Stimulated activated CD4-positive, alpha-beta T cell treated with anti-CD3 and anti-CD28 coated beads, Interleukin-15, amount 100 ng/mL, for 1 hour (primary cell): ENCODE measurements around the gene CHMP6.

ENCODE experiments used
- DNase-seq, 2 donors: peaks; one replicate each; pipeline ENCODE4 v3.0.0-alpha.2; 2020; ENCODE audit warnings: low read depth in 1 of 2, low spot score in 1 of 2

CHMP6 gene

GRCh38 chr17:81042606-81043005, 51.0 kb downstream of the CHMP6 start:
- no peak for DNase-seq

GRCh38 chr17:81043319-81043724, 51.7 kb downstream of the CHMP6 start:
- no peak for DNase-seq

- no peak for DNase-seq
Observed at GRCh38 chr17:81043725-81044427, 52.2 kb downstream of the CHMP6 start.

GRCh38 chr17:81044428-81044763, 52.8 kb downstream of the CHMP6 start:
- no peak for DNase-seq

DNA sequence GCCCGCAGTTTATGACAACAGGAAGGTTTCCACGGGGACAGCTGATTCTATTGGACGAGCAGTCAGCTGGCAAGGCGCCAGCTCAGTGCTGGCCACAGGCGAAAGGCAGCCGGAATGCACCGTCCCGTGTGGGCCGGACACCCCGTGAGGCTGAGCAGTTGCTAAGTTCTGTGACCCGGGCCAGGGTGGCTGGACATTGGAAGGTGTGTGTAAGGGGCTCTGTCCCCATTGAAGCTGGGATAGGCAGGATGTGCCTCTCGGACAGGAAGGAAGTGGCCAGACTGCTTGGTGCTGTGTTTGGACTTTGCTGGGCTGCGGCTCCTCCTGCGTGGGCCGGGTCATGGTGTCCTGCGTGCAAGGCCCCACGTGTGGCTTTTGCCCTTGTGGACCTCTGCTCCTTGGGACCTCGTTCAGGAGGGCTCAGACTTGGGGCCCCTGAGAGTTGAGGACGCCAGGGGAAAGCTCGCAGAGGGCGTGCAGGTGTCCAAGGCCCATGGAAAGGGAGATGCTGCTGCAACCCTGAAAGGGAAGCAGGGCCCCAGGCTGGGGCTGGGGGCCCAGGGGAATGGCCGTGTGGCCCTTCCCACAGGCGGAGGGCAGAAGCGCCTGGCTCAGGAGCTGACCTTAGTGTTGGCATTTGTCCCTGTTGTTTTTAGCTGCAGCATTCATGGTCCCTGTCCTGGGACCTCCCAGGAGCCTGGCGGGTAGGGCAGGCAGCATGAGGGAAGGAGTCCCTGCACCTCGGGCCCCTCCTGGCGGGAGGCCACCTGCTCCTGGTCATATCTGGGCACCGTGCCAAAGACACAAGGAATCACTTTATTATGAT, 53.3 kb downstream of the CHMP6 start:
- DNase-seq, result no peak

DNA sequence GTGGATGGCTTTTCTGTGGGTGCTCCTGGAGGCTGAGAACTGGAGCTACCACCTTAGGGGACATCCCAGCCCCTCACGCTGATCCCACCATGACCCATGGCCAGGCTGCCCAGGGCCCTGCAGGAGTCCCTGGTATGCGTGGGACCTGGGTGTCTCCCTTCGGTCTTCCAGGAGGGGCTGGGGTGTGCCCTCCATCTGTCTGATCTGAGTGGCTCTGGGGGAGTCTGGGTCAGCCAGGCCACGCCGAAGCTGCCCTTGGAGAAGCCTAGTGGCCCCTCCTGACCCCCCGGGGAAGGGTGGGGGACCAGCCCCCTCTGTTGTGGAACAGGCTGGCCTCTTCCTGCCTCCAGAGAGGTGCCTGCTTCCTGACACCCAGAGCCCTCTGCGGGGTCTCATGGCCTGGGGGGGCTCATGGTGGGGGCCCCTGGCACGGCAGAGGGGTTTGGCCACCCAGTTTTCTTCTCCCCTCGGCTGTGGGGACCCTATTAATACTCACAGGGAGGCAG, 54.0 kb downstream of the CHMP6 start:
- DNase-seq, result no peak

- DNase-seq, result no peak
Observed at GRCh38 chr17:81046132-81046769, 54.6 kb downstream of the CHMP6 start.

DNA sequence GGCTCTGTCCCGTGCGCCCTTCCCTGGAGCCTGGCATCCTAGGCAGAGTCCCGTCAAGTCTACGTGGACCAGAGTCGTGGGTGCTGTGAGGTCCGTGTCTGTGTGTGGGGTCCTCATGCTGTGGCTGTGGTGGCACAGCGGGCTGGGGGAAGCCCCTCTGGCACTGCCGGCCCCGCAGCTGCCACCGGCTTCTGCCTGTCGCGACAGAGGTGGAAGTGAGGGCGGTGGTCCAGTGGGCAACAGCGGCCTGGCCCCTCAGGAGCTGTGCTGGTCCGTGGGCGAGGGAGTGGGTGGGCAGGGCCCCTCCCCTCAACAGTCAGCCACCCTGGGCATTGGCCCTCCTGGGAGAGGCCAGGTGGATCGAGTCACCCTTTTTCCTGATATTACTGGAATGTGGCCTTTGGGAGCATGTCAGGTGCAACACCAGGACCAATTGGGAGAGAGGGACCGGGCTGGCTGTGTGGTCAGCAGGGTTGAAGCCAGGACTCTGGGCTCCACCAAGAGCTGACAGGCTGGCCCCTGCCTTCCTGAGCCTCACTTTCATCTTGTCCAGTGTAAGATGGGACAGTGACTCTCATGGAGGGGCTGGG, 55.2 kb downstream of the CHMP6 start:
- DNase-seq, result no peak

GRCh38 chr17:81048827-81049371, 57.3 kb downstream of the CHMP6 start:
- no peak for DNase-seq

GRCh38 chr17:81049372-81049911, 57.8 kb downstream of the CHMP6 start:
- DNase-seq, result no peak
